G401 (cell line): ENCODE results near the gene KSR1. TPM values are rescaled to one million over a fixed set of nuclear protein-coding genes. Genes with fewer than 3 reads are reported as not detected.
A peak's percentile ranks its signal among the peaks of the same experiment; 100 is the strongest.

Experiments used
- DNase-seq: peaks from one replicate; pipeline ENCODE4 v3.0.0-alpha.2; 2015; ENCODE audit warnings: low spot score
- in situ Hi-C: cut with HindIII; loops from 2 replicates; pipeline ENCODE4 v1.10.0; 2016; ENCODE audit warnings: low sequenced_read_pairs, mixed read lengths
- total RNA-seq: library from RNA; depleted of rRNA; stranded (reverse); fragments of >200 nt; shearing (Covaris generic); gene quantifications from 2 replicates; pipeline ENCODE4 v1.2.3, GENCODE V29; 2014

The KSR1 gene
- total RNA-seq, 1 experiment from 2014 or later = 6.0 TPM

DNA sequence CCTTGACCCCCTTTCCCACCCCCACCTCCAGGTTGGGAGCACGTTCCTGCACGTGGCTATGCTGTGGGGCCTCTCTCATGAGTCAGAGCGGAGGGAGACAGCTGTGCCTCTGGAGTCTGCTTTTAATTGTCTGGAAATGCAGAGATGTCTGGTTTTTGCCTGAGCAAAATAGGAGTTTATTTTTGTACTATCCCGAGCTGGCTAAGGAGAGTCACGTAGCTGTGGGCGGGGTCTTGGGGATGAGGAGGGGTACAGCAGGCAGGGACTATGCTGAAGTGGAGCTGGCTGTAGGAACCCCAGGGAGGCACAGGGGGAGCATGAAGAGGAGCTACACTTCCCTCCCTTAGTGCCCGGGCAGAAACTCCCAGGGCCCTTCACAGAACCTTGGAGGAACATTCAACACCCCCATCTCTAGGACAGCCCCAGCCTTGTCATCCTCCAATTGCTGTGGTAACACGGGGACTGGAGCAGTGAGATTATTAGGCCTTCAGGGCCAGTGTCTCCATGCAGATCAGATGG lies 130.0 kb downstream of the KSR1 start:
- in situ Hi-C loops = no loop called here
- no peak for DNase-seq

DNA sequence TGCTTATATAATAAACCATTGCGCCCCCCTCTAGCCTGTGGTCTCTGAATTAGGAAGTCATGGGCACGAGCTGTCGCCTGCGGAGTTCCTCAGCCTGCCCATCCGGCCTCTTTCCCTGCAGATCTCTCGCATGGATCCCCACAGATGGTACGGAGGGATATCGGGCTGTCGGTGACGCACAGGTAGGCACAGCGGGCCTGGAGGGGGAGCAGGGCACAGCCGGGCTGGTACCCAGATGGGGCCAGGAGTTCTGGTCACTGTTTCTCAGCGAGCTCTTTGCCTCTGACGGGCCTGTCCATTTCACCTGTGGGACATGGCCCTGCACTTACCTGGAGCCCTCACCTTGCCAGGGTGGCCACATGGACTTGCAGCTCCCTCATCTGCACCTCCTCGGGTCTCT lies 132.1 kb downstream of the KSR1 start:
- no peak for DNase-seq
- in situ Hi-C loops = no loop called here

DNA sequence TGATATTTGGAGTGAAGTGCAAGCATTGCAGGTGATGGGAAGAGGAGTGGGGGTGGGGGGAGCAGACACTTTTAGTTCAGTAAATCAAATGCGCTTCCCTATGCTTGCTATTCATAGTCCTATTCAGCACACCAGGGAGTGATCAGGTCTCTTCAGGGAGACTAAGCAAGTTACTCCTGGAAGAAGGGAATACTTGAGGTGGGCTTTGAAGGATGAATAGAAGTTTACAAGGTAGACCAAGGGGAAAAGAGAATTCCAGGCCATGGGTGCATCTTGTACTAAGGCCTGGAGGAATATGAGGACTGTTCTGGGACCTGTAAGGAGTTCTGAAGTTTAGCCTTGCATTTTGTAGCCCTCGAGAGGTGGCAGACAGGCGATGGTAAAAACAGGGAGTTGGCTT lies 134.6 kb downstream of the KSR1 start:
- in situ Hi-C loops = no loop called here
- no peak for DNase-seq

DNA sequence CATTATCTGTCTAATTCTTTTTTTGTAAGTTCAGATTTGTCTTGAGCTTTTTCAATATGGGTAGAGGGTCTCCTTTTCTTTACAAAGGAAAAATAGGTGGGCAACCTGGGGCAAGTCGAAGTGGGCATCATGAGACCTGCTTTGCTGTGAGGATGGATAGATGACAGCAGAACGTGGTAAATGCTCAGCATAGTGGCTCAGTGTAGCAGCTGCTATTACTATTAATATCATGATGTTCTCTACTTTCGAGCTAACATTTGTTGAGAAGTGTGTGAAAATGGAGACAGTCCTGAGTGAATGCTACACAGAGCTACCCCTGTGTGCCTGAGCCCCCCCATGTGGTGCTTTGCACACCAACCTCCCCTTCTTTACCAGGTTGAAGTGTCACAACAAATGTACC lies 135.7 kb downstream of the KSR1 start:
- in situ Hi-C loops = no loop called here

DNA sequence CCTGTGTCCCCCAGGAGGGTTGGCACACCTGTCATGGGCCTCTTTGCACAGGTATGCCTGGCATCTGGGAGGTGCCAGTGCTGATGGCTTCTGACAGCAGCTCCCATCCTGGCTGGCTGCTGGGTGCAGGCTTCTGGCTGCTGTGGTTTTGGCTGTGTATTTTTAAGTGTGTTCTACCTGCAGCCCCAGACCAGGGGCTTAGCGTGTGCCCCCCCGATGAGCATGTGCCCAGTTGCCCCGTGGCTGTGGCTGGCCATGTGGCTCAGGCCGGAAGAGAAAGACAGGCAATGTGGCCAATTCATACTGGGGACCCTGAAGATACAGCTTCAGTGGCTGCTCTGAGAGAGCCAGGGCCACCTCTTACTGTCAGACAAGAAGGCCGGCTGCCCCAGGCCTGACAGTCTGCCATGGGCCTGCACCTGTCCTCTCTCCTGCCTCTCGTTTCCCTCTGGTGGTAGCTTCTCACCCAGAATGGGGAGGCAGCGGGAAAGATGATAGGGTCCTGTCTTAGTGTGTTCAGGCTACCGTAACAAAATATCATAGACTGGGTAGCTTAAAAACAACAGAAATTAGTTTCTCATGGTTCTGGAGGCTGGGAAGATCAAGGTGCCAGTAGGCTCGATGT lies 137.1 kb downstream of the KSR1 start:
- in situ Hi-C loops = no loop called here
- DNase-seq = no peak

More for the DNA sequence above, 135.7 kb downstream of the KSR1 start:
- no peak for DNase-seq

DNA sequence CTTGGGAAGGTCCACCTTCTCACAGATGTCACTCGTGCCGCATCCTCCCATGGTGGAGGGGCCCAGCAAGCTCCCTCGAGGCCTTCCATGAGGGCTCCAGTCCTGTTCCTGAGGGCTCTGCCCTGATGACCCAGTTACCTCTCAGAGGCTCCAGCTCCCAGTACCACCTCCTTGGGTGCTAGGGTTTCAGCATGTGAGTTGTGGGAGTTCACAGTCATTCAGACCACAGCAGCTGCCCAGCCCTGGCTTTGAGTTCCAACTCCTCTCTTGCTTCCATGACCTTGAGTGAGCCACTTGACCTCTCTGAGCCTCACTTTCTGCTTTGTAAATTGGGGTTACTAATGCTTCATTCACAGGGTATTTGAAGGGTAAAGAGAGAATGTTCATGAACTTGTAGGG lies 137.6 kb downstream of the KSR1 start:
- in situ Hi-C loops = no loop called here
- DNase-seq = no peak

DNA sequence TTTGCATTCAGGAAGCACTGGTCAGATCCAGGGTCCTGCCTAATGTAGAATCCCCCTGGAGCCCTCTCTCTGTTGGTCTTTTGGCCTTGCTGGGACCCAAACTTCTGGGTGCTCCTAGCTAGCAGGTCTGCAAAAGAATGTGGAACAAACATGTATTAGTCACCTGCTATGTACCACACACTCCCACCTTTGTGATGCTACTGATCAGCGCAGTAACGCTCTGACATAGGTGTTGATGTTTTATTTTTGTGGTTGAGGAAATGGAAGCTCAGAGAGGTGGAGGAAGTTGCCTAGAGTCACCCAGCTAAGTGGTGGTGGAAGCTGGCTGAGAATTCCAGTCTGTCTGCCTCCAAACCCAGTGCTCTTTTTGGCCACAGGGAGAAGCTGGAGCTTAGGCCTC lies 139.0 kb downstream of the KSR1 start:
- in situ Hi-C loops = no loop called here
- no peak for DNase-seq

DNA sequence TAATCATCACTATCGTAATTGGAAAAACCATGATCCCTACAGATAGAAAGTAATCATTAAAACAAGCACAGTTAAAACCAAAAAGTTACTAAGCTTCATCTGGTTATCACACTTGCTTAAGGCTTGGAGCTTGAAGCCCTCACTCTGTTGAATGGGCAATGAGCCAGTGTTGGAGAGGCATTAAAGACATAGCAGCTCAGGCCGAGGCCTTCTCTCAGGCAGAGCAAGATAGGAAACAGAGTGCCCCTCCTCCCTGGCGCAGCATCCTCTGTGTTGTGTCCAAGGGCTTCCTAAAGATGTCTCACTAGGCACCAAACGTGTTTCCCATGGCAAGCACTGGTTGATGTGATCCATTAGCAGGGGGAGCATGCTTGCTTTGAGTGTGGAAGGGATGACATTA lies 139.8 kb downstream of the KSR1 start:
- DNase-seq = no peak
- in situ Hi-C loops = no loop called here

DNA sequence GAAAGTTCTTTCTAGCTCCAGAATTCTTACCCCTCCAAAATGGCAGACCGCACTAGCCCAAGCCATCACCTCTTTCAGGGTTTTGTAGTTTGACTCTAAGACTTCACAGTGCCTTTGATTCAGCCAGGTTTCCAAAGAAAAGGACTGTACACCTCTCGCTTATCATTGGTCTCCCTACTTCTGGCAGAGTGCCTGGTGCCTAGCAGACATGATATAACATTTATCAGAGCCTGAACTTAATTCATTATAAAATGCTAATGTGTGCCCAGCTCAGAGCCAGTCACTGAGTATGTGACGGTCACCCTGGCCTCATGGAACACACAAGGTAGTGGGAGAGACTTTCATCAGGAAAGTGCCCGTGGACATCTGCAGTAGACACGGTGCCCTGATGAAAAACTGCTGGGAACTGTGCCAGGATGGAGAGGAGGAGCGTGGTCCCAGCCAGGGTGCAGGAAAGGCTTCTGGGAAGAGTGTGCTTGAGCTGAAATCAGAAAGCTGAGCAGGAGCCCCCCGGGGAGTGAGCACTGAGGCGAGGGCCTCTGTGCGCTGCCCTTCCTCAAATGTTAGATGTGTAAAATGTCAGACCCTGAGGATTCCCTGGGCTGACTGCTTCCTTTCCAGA lies 140.4 kb downstream of the KSR1 start:
- in situ Hi-C loops = no loop called here
- DNase-seq = peak; percentile 32

DNA sequence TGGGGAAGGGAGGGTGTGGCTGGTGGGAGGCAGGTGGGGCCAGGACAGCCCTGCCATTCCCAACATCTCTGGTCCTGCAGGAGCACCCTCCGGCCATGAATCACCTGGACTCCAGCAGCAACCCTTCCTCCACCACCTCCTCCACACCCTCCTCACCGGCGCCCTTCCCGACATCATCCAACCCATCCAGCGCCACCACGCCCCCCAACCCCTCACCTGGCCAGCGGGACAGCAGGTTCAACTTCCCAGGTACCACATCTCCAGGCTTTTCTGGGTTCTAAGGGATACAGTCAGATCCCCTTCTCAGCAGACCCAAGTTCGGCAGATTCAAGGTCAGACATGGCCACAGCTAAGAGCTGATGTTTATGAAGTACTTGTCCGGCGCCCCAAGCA lies 140.9 kb downstream of the KSR1 start:
- in situ Hi-C loops = no loop called here
- no peak for DNase-seq

DNA sequence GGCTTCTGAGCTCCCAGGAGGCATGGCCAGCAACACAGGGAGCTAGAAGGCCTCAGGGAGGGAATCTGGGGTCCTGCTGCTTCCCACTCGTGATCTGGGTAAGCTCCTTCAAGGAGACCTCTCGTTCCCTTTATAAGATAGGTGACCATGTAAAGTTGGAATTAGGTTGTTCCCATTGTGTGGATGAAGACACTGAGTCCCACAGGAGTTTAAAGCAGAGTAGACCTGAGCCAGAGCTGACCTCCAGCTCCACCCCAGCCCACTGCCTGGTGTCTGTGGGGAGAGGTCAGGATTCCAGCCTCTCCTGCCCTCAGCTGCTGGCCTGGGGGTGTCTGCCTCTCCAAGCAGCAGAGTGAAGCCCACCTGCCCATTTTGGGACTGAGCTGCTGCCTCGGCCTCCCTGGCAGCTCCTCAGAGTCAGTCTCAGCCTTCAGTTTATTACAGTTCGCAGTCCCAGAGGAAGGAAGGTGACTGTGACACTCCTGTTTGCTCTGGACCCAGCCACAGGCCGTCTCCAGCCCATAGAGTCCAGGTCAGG lies 141.6 kb downstream of the KSR1 start:
- in situ Hi-C loops = no loop called here
- DNase-seq = no peak

DNA sequence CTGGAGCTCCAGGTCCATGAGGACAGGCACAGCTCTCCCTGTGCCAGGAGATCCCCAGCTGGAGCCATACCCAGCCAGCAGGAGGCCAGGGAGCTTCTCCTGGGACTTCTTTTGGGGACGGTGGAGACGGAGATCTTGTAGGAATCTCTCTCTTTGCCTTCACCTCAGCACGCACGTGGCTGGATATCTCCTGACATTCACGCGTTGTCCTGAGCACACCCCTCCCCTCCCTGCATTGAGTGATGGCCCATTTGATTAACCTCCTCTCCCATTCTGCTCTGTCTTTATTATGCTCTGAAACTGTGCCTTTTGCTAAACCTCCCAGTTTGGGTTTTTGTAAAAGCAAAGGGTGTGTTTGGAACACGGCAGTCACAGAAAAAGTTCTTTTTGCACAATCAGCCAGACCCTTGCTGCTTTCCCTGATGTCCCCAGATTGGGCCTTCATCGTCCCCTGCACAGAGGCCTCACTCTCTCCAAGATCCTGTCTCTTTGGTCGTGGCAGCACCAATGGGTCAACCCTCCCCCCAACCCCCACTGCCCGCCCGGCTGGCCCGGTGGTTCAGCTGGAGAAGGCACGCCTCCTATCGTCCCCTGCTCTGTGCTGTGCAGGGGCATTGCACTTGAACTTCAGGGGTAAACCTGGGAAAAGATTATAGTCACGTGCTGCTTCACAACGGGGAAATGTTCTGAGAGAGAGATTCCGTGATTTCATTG lies 142.2 kb downstream of the KSR1 start:
- in situ Hi-C loops = no loop called here
- DNase-seq = no peak

DNA sequence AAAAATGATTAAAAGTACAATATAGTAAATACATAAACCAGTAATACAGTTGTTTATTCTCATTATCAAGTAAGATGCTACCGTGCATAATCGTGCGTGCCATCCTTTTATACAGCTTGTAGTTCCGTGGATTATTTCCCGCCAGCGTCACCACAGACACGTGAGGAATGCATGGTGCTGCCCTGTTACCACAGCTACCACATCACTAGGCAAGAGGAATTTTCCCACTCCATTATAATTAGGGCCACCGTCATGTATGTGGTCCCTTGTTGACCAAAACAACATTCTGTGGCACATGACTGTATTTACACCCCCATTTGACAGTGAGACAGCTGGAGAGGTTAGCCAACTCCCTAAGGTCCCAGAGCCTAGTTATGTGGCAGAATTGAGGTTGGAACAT lies 144.2 kb downstream of the KSR1 start:
- in situ Hi-C loops = no loop called here
- no peak for DNase-seq

DNA sequence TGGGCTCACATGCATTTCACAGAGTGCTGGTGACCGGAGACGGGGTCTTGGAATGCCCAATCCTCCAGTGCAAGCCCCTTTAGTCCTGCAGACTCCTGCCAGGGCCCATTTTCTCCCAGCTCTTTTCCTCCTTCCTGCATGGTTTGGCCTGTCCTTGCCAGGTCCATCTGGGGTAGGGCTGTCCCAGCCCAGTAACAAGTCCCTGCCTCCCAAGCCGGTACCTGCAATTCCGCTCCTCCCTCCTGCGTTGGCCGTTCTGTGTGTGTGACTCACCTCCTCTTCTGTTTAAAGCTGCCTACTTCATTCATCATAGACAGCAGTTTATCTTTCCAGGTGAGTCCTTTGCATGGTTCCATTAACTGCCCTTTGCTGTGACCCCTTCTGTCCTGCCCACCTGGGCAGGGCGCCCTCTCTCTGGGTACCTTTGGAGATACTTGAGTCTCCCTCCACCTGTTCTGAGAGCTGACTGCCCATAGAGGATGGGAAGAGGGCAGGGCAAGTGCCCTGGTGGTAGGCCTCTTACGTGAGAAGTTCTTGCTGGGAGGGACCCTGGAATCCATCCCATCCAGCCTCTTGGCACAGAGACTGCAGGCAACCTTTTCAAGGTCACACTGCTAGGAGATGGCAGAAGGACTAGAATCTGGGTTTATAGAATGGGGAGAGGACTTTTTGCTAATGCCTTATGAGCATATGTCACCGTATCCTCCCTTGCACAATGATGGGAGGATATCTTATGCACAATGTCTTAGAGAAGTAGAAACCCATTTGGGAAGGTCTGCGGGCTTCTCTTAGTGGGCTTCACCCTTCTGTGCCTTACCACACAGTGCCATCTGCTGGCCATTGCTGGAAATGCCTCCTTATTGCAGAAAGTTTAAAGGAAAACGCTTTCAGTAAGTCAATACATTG lies 145.1 kb downstream of the KSR1 start:
- in situ Hi-C loops = no loop called here
- peak; percentile 84 for DNase-seq

DNA sequence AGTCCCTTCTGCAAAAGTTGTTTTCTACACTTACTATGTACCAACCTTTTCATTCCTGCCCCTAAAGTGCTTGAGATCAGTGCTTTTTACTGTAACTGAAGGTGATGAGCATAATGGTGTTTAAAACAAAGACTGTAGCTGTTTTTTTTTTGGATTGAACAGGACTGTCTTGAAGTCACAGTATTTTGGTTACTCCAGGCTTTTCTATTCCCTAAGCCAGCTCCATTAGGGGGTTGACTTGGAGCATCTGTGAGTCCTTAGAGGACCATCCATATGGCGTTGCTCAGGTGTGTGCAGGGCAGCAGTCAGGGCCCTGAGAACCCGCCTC lies 145.7 kb downstream of the KSR1 start:
- no peak for DNase-seq
- in situ Hi-C loops = no loop called here

DNA sequence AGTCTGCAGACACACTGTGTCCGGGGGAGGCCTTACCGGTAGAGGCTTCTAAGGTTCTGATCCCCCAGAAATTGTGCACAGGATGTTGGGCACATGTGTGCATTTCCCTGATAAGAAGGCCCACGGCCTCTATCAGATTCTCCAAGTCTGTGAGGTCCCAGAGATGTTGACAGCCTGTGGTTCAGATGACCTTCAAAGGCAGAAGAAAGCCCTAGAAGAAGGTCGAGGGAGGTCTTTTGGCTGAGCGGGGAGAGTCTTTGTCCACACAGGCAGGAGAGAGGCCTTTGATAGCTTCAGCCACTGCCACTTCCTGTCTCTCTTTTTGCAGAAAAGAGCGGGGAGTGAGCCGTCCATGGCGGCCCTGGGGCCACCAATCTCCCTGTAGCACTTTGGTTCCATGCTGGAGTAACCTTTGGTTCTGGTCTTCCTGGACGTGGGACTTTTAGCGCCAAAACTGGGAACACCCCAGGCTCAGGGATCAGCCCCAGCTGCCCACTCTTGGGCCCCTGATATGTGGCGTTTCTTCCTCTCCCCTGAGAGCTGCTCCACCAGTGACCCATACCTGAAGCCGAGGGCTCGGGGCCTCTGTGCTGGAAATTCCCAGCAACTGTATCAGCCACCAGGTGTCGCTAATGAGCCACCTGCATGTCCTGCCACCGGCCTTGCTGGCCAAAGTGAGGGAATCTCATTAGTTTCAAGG lies 146.6 kb downstream of the KSR1 start:
- in situ Hi-C loops = no loop called here
- peak; percentile 71 for DNase-seq

DNA sequence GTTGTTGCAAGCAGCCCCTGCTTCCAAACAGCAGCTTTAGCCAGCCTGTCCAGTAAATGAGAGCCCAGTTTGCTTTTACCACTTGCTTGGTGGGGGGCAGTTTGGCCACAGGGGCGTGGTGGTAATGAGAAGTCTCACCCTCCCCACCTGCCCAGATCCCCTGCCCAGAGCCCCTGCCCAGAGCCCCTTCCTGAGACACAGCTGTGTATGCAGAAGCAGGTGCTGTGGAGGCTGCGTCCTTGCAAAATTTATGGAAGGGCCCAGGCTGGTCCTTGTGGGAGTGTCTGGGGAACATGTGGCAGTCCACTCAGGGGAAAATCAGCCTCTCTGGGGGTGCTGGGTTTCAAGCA lies 147.1 kb downstream of the KSR1 start:
- DNase-seq = no peak
- in situ Hi-C loops = no loop called here

DNA sequence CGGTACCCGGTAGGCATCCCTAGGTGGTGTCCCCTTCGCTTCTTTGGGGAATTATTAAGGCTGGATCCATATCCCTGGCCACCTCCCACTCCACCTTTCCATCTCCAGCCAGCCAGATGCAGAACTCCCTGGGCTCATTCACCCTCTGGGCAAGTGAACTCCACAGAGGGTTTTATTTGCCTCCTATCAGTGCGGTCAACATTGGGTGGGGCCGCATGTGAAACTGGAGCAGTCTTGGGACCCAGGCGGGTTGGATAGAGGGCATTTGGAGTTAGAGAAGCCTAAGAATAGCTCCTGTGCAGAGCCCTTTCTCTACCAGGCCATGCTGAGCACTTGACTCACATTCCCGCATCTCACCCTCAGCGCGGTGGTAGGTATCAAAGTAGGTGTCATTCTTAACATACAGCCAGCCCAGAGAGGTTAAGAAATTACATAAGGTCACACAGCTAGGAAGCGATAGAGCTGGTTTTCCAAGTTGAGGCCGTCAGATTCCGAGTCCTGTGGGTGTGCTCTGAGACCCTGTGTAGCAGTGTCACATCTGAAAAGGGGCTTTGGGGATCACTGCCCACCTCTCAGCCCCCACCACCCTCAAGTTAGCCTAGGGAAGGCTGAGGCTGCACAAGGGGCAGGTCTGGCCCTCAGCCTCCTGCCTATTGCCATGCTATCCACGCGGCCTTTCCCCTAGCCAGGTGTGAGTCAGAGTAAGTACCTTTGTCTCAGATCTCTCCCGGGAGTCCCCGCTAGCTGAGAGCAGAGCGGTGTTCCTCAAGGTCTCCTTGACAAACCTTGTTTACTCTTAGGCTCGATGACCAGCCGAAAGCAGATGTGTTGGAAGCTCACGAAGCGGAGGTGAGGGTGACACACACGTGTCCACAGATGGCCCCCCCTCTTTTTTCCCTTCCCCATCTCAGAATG lies 147.9 kb downstream of the KSR1 start:
- no peak for DNase-seq
- in situ Hi-C loops = no loop called here
